ENCODE data around the gene HSPB1. TPM values are rescaled to one million over a fixed set of nuclear protein-coding genes. Genes with fewer than 3 reads are reported as not detected.

Gene HSPB1
- total and polyA plus RNA-seq, 2 experiments from 2014 or later: 48.1 to 437 TPM

DNA sequence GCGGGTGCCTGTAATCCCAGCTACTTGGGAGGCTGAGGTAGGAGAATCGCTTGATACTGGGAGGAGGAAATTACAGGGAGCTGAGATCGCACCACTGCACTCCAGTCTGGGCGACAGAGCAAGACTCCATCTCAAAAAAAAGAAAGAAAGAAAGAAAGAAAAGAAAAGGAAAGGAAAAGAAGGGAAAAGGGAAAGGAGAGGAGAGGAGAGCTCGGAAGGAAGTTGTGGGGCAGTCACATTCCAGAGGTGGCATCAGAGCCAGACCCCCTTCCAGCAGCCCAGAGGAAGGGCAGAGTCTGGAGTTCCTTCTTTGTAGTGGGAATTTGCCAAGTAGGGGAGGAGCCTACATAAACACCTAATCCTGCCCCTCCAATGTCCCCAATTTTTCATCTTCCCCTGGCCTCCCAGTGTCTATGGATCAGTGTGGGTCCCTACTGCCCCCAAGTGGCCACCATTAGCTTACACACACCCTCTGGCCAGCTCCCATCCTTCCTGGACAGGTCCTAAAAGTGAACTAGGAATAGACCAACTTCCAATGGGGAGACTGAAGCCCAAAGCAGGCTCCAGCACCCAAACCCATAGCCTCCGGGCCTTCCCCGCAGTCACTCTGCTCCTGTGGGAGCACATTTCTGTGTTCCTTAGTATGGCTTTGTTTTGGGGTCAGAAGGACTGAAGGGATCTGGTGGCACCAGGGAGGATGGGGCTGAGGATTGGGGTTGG, 39.6 kb upstream of the HSPB1 start:
- no peaks in the 10 kb centered on the region for H4K20me1 ChIP-seq (replicated peaks; ENCODE audit: insufficient read depth)
- H3K9me2 ChIP-seq (ENCODE audit: insufficient read depth): no peaks in the 10 kb centered on the region
- H3K79me2 ChIP-seq (replicated peaks; ENCODE audit: insufficient read depth): no peaks in the 10 kb centered on the region
- peaks cover 8% of the 10 kb centered on the region for H3K27me3 ChIP-seq (ENCODE audit: insufficient read depth)
- 0 out of 3 replicates have a peak, but pooled peaks cover under 1% of the 10 kb centered on the region for H3K36me3 Mint-ChIP-seq (ENCODE audit: low read depth)
- peak overlapping the region; percentile 53; the same call in 1 of the 2 replicates for H3K27ac ChIP-seq (ENCODE audit: low read depth)
- no peak overlapping the region for H2AFZ ChIP-seq
- H3K27me3 Mint-ChIP-seq (ENCODE audit: insufficient read depth, low read depth, poor library complexity): peaks cover 21% of the 10 kb centered on the region
- no peak overlapping the region for H3K4me3 ChIP-seq
- no peaks in the 10 kb centered on the region; the same call in 2 of the 3 replicates for H3K9me3 Mint-ChIP-seq
- H3K4me1 ChIP-seq (ENCODE audit: insufficient read depth): peaks cover 27% of the 10 kb centered on the region
- TF ChIP-seq CREB1 (CRISPR knock-in tag; IDR thresholded peaks at IDR 0.05; ENCODE audit: low read depth) (0 out of 2 replicates have a peak, but pooled peaks have one; percentile 13), JUNB (IDR thresholded peaks at IDR 0.05; ENCODE audit: unreplicated experiment) (no peak), POLR2AphosphoS5 (IDR thresholded peaks at IDR 0.05; ENCODE audit: low read depth) (no peak), EZH2phosphoT487 (IDR thresholded peaks at IDR 0.05; ENCODE audit: unreplicated experiment) (no peak), NANOG (IDR thresholded peaks at IDR 0.05; ENCODE audit: borderline replicate concordance) (no peak), ZNF331 (CRISPR knock-in tag; IDR thresholded peaks at IDR 0.05; ENCODE audit: low read depth) (no peak), ZNF114 (CRISPR knock-in tag; IDR thresholded peaks at IDR 0.05) (no peak), STAT1 (IDR thresholded peaks at IDR 0.05; ENCODE audit: unreplicated experiment) (no peak), EZH2 (IDR thresholded peaks at IDR 0.05; ENCODE audit: low read depth, unreplicated experiment) (no peak)
- TF ChIP-seq, protein P1, sequence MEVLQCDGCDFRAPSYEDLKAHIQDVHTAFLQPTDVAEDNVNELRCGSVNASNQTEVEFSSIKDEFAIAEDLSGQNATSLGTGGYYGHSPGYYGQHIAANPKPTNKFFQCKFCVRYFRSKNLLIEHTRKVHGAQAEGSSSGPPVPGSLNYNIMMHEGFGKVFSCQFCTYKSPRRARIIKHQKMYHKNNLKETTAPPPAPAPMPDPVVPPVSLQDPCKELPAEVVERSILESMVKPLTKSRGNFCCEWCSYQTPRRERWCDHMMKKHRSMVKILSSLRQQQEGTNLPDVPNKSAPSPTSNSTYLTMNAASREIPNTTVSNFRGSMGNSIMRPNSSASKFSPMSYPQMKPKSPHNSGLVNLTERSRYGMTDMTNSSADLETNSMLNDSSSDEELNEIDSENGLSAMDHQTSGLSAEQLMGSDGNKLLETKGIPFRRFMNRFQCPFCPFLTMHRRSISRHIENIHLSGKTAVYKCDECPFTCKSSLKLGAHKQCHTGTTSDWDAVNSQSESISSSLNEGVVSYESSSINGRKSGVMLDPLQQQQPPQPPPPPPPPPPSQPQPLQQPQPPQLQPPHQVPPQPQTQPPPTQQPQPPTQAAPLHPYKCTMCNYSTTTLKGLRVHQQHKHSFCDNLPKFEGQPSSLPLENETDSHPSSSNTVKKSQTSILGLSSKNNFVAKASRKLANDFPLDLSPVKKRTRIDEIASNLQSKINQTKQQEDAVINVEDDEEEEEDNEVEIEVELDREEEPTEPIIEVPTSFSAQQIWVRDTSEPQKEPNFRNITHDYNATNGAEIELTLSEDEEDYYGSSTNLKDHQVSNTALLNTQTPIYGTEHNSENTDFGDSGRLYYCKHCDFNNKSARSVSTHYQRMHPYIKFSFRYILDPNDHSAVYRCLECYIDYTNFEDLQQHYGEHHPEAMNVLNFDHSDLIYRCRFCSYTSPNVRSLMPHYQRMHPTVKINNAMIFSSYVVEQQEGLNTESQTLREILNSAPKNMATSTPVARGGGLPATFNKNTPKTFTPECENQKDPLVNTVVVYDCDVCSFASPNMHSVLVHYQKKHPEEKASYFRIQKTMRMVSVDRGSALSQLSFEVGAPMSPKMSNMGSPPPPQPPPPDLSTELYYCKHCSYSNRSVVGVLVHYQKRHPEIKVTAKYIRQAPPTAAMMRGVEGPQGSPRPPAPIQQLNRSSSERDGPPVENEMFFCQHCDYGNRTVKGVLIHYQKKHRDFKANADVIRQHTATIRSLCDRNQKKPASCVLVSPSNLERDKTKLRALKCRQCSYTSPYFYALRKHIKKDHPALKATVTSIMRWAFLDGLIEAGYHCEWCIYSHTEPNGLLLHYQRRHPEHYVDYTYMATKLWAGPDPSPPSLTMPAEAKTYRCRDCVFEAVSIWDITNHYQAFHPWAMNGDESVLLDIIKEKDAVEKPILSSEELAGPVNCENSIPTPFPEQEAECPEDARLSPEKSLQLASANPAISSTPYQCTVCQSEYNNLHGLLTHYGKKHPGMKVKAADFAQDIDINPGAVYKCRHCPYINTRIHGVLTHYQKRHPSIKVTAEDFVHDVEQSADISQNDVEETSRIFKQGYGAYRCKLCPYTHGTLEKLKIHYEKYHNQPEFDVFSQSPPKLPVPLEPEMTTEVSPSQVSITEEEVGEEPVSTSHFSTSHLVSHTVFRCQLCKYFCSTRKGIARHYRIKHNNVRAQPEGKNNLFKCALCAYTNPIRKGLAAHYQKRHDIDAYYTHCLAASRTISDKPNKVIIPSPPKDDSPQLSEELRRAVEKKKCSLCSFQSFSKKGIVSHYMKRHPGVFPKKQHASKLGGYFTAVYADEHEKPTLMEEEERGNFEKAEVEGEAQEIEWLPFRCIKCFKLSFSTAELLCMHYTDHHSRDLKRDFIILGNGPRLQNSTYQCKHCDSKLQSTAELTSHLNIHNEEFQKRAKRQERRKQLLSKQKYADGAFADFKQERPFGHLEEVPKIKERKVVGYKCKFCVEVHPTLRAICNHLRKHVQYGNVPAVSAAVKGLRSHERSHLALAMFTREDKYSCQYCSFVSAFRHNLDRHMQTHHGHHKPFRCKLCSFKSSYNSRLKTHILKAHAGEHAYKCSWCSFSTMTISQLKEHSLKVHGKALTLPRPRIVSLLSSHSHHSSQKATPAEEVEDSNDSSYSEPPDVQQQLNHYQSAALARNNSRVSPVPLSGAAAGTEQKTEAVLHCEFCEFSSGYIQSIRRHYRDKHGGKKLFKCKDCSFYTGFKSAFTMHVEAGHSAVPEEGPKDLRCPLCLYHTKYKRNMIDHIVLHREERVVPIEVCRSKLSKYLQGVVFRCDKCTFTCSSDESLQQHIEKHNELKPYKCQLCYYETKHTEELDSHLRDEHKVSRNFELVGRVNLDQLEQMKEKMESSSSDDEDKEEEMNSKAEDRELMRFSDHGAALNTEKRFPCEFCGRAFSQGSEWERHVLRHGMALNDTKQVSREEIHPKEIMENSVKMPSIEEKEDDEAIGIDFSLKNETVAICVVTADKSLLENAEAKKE (CRISPR knock-in tag; IDR thresholded peaks at IDR 0.05): no peak
- TF ChIP-seq, protein P2, sequence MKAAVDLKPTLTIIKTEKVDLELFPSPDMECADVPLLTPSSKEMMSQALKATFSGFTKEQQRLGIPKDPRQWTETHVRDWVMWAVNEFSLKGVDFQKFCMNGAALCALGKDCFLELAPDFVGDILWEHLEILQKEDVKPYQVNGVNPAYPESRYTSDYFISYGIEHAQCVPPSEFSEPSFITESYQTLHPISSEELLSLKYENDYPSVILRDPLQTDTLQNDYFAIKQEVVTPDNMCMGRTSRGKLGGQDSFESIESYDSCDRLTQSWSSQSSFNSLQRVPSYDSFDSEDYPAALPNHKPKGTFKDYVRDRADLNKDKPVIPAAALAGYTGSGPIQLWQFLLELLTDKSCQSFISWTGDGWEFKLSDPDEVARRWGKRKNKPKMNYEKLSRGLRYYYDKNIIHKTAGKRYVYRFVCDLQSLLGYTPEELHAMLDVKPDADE (IDR thresholded peaks at IDR 0.05): no peak
- TF ChIP-seq, protein P3, sequence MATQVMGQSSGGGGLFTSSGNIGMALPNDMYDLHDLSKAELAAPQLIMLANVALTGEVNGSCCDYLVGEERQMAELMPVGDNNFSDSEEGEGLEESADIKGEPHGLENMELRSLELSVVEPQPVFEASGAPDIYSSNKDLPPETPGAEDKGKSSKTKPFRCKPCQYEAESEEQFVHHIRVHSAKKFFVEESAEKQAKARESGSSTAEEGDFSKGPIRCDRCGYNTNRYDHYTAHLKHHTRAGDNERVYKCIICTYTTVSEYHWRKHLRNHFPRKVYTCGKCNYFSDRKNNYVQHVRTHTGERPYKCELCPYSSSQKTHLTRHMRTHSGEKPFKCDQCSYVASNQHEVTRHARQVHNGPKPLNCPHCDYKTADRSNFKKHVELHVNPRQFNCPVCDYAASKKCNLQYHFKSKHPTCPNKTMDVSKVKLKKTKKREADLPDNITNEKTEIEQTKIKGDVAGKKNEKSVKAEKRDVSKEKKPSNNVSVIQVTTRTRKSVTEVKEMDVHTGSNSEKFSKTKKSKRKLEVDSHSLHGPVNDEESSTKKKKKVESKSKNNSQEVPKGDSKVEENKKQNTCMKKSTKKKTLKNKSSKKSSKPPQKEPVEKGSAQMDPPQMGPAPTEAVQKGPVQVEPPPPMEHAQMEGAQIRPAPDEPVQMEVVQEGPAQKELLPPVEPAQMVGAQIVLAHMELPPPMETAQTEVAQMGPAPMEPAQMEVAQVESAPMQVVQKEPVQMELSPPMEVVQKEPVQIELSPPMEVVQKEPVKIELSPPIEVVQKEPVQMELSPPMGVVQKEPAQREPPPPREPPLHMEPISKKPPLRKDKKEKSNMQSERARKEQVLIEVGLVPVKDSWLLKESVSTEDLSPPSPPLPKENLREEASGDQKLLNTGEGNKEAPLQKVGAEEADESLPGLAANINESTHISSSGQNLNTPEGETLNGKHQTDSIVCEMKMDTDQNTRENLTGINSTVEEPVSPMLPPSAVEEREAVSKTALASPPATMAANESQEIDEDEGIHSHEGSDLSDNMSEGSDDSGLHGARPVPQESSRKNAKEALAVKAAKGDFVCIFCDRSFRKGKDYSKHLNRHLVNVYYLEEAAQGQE (IDR thresholded peaks at IDR 0.05; ENCODE audit: unreplicated experiment): no peak
- TF ChIP-seq, protein P4, sequence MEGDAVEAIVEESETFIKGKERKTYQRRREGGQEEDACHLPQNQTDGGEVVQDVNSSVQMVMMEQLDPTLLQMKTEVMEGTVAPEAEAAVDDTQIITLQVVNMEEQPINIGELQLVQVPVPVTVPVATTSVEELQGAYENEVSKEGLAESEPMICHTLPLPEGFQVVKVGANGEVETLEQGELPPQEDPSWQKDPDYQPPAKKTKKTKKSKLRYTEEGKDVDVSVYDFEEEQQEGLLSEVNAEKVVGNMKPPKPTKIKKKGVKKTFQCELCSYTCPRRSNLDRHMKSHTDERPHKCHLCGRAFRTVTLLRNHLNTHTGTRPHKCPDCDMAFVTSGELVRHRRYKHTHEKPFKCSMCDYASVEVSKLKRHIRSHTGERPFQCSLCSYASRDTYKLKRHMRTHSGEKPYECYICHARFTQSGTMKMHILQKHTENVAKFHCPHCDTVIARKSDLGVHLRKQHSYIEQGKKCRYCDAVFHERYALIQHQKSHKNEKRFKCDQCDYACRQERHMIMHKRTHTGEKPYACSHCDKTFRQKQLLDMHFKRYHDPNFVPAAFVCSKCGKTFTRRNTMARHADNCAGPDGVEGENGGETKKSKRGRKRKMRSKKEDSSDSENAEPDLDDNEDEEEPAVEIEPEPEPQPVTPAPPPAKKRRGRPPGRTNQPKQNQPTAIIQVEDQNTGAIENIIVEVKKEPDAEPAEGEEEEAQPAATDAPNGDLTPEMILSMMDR (conservative IDR thresholded peaks at IDR 0.05; ENCODE audit: low read depth in 2 of 2): peak; percentile 89 to 98
- peak; percentile 93 for DNase-seq (ENCODE audit: low spot score)
- ATAC-seq: peak; percentile 48
- no peak overlapping the region; the same call in 2 of the 3 replicates for H3K4me3 Mint-ChIP-seq
- H3K4me2 ChIP-seq: peak overlapping the region; percentile 66; the same call in 1 of the 2 replicates
- no peaks in the 10 kb centered on the region for H3K36me3 ChIP-seq (ENCODE audit: insufficient read depth)
- H3K4me1 Mint-ChIP-seq: peaks cover 35% of the 10 kb centered on the region
- peaks cover 3% of the 10 kb centered on the region for H3F3A ChIP-seq (replicated peaks; ENCODE audit: low read depth)
- peak overlapping the region; percentile 48; the same call in 1 of the 2 replicates for H3K27ac Mint-ChIP-seq
